Esophagus (tissue), 2 donors: ENCODE data around the gene CHST9. TPM values are rescaled to one million over a fixed set of nuclear protein-coding genes. Genes with fewer than 3 reads are reported as not detected.

Experiments used
- H3K27ac ChIP-seq, 2 donors: one replicate each; pipeline ENCODE4 v1.5.1; 2013; ENCODE audit warnings: low read depth in 2 of 2, mild to moderate bottlenecking in 2 of 2, inconsistent platforms in 1 of 2, low read length in 1 of 2, moderate library complexity in 1 of 2
- H3K27me3 ChIP-seq, 2 donors: one replicate each; pipeline ENCODE4 v1.6.1; 2013; ENCODE audit warnings: low read length in 2 of 2, control low read depth in 1 of 2, mild to moderate bottlenecking in 1 of 2; ENCODE audit not compliant: insufficient read depth in 2 of 2, control insufficient read depth in 1 of 2
- H3K36me3 ChIP-seq, 2 donors: one replicate each; pipeline ENCODE4 v1.6.1; 2013; ENCODE audit warnings: low read length in 1 of 2; ENCODE audit not compliant: control insufficient read depth in 2 of 2, insufficient read depth in 2 of 2
- H3K4me1 ChIP-seq, 2 donors: one replicate each; pipeline ENCODE4 v1.6.1; 2013; ENCODE audit warnings: low read length in 1 of 2; ENCODE audit not compliant: control insufficient read depth in 2 of 2, insufficient read depth in 2 of 2
- H3K4me3 ChIP-seq, 2 donors: one replicate each; pipeline ENCODE4 v1.5.1; 2013; ENCODE audit warnings: low read length in 2 of 2, mild to moderate bottlenecking in 2 of 2, low read depth in 1 of 2, moderate library complexity in 1 of 2
- H3K9me3 ChIP-seq, 2 donors: one replicate each; pipeline ENCODE4 v1.6.1; 2013; ENCODE audit warnings: mild to moderate bottlenecking in 2 of 2, low read depth in 1 of 2, low read length in 1 of 2, moderate library complexity in 1 of 2; ENCODE audit not compliant: control insufficient read depth in 2 of 2, insufficient read depth in 1 of 2
- WGBS, 2 donors: extraction: QIAGEN DNeasy Blood & Tissue Kit; methylation state at CpG; one replicate each; pipeline ENCODE4 v1.1.7; 2013; 5-methylcytosine and 5-hydroxymethylcytosine counted together
- polyA plus RNA-seq, 2 donors: library from polyadenylated mRNA; stranded (reverse); fragments of 200-250 nt; gene quantifications; one replicate each; pipeline ENCODE4 v1.2.3, GENCODE V29; 2013
- donor health status: healthy with polysubstance abuse.
- donor health status: Bipolar disorder and iron deficiency.

Gene CHST9
- polyA plus RNA-seq, 2 donors: 0.26 to 0.27 TPM

DNA sequence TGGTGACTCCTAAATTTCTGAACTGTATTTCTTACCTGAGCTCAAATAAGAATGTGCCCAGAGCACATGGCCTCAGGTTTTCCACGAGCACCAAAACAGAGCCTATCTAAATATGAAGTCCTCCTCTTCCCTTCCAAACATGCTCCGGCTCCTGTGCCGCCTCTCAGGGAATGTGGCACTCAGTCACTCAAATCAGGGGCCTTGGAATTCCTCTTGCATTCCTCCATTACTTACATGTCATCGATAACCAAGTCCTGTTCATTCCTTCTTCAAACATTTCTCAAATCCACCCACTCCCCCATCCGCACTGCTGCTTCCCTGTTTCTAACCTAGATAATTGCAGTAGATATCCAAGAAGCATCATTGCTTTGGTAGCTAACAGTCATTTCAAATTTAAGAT lies 151.4 kb downstream of the CHST9 start:
- Histone ChIP-seq H3K4me3 (no peak overlapping the region), H3K36me3 (no peaks in the 10 kb centered on the region), H3K27ac (no peak overlapping the region), H3K27me3 (no peaks in the 10 kb centered on the region), H3K9me3 (no peaks in the 10 kb centered on the region), H3K4me1 (no peaks in the 10 kb centered on the region)
- WGBS, 2 donors: 79 to 82% methylated on average over 5 of the region's 5 CpGs

GRCh38 chr18:27030421-27030820 lies 154.7 kb downstream of the CHST9 start:
- Histone ChIP-seq H3K4me3 (no peak overlapping the region), H3K9me3 (no peaks in the 10 kb centered on the region), H3K4me1 (no peaks in the 10 kb centered on the region), H3K36me3 (no peaks in the 10 kb centered on the region), H3K27me3 (no peaks in the 10 kb centered on the region), H3K27ac (no peak overlapping the region)
- WGBS, 2 donors: 73 to 77% methylated on average over 9 of the region's 9 CpGs

GRCh38 chr18:27022477-27022876 lies 162.6 kb downstream of the CHST9 start:
- no peak overlapping the region for H3K4me3 ChIP-seq
- no peaks in the 10 kb centered on the region for H3K9me3 ChIP-seq
- H3K4me1 ChIP-seq: no peaks in the 10 kb centered on the region
- no peaks in the 10 kb centered on the region for H3K36me3 ChIP-seq
- WGBS, 2 donors: 52 to 60% methylated on average over 3 of the region's 3 CpGs
- H3K27ac ChIP-seq: no peak overlapping the region
- H3K27me3 ChIP-seq: no peaks in the 10 kb centered on the region

DNA sequence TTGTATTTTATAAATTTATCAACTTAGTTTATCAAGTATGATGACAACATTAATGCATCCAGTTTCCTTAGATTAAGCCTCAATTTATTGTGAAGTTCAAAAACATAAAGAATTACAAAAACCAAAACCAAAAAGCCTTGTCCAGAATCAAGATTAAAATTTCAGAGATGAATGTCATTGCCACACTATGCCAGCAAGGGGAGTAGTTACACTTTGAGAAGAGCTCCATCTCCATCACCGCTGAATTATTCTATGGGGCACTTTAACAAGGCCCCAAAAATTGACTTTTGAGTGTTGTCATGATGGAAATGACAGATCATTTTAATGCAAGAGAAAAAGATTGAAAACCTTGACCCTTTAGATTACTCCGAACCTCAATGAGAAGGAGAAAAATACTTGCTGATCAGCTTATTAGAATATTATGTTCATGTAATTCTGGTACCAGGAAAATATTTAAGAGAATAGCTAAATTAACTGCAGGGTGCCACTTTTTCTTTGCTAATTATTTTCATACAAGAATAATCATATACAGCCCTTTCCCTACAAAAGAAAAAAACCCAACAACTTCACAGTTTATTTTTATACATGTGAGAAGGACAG lies 167.1 kb downstream of the CHST9 start:
- 49 to 59% methylated on average over 2 of the region's 2 CpGs for WGBS, 2 donors
- no peaks in the 10 kb centered on the region for H3K9me3 ChIP-seq
- H3K27ac ChIP-seq: no peak overlapping the region
- no peaks in the 10 kb centered on the region for H3K4me1 ChIP-seq
- no peaks in the 10 kb centered on the region for H3K36me3 ChIP-seq
- no peaks in the 10 kb centered on the region for H3K27me3 ChIP-seq
- H3K4me3 ChIP-seq: no peak overlapping the region

DNA sequence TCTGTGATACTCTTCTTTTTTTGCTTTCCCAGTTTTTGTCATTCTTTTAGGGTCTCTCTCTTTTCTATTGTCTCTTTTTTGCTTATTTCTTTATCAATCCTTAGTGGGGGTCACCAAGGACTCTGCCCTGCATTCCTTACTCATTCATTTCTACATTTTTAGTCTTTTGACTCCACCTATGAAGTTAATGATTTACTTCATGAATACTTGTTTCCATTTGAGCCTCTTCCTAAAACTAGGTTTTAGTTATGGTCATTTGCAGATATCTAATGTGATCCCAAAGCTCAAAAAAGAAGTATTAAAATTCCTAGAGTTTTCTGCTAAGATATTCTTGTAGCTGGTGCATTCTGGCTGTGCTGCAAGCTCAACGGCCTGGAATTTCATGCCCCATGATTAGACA lies 170.3 kb downstream of the CHST9 start:
- Histone ChIP-seq H3K27me3 (no peaks in the 10 kb centered on the region), H3K9me3 (peaks cover 0 to 2% of the 10 kb centered on the region in 2 donors), H3K4me1 (no peaks in the 10 kb centered on the region), H3K36me3 (no peaks in the 10 kb centered on the region), H3K4me3 (no peak overlapping the region), H3K27ac (no peak overlapping the region)
- 61 to 78% methylated on average over 1 of the region's 1 CpG for WGBS, 2 donors

DNA sequence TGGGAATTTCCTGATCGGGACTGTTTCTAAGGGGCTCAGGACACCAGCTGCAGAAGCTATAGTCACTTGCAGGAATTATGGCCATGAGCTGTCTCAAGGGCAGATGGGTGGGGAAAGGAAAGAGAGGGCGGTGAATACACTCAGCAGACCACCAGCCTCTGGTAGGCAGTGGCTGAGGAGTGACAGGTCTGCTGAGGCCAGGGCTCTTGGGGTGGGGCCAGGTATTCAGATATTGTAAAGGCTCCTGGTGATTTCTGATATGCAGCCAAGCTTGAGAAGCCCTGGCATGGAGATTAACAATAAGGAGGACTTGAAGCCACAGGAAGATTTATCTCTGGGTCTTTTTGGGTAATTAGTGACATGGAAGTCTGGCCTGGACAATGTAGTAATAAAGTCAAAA lies 174.3 kb downstream of the CHST9 start:
- H3K4me3 ChIP-seq: no peak overlapping the region
- H3K27me3 ChIP-seq: no peaks in the 10 kb centered on the region
- 91% methylated on average over 2 of the region's 2 CpGs for WGBS, 2 donors
- H3K27ac ChIP-seq: no peak overlapping the region
- H3K4me1 ChIP-seq: no peaks in the 10 kb centered on the region
- no peaks in the 10 kb centered on the region for H3K36me3 ChIP-seq
- peaks cover 0 to 2% of the 10 kb centered on the region in 2 donors for H3K9me3 ChIP-seq

- H3K27ac ChIP-seq: no peak overlapping the region
- H3K36me3 ChIP-seq: no peaks in the 10 kb centered on the region
- WGBS, 2 donors: 72 to 78% methylated on average over 1 of the region's 1 CpG
- H3K27me3 ChIP-seq: no peaks in the 10 kb centered on the region
- H3K9me3 ChIP-seq: peaks cover 0 to 2% of the 10 kb centered on the region in 2 donors
- H3K4me1 ChIP-seq: no peaks in the 10 kb centered on the region
- H3K4me3 ChIP-seq: no peak overlapping the region
Measured at GRCh38 chr18:27009293-27009692, 175.8 kb downstream of the CHST9 start.

DNA sequence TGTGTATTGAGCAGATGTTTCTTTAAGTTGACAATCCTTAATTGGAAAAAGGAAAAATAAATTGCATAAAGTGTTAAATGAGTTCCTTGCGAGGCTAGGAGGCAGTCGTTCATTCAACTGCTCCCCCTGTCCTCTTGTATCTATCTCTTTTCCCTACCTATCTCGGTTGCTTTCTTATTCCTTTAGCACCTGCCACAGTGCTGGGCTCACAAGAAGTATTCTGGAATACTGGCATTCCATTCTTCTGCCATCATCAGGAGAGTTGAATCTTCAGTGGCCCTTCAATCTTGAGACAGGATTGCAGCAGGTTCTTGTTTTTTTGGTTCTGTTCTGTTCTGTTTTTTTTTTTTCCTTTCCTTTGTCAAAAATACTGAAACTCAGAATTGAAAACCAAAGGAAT lies 176.5 kb downstream of the CHST9 start:
- Histone ChIP-seq H3K27ac (no peak overlapping the region), H3K4me3 (no peak overlapping the region), H3K4me1 (no peaks in the 10 kb centered on the region), H3K27me3 (no peaks in the 10 kb centered on the region), H3K36me3 (no peaks in the 10 kb centered on the region), H3K9me3 (peaks cover 0 to 2% of the 10 kb centered on the region in 2 donors)
- WGBS, 2 donors: 69 to 75% methylated on average over 3 of the region's 3 CpGs

GRCh38 chr18:27007880-27008279 lies 177.2 kb downstream of the CHST9 start:
- H3K27me3 ChIP-seq: no peaks in the 10 kb centered on the region
- no peaks in the 10 kb centered on the region for H3K36me3 ChIP-seq
- H3K4me1 ChIP-seq: no peaks in the 10 kb centered on the region
- no peak overlapping the region for H3K4me3 ChIP-seq
- H3K9me3 ChIP-seq: peaks cover 0 to 2% of the 10 kb centered on the region in 2 donors
- no peak overlapping the region for H3K27ac ChIP-seq
- WGBS, 2 donors: 8 to 26% methylated on average over 2 of the region's 2 CpGs

DNA sequence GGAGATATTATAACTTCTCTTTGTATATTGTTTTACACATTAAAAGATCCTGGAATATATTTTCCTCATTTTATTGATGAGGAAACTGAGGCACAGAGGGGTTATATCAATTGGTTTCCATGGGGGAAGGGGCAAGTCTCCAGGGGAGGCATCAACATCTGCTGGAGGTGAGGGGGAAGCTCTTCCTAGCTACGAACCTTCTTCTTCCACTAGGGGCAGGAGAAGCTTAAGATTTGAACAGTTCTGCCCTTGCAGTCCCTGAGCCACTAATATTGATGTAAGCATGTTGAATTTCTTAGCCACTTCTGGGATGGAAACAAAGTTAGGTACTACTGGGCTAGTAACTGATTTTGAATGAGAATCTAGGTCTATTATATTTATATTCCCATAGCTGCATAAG lies 179.5 kb downstream of the CHST9 start:
- Histone ChIP-seq H3K27me3 (no peaks in the 10 kb centered on the region), H3K9me3 (no peaks in the 10 kb centered on the region), H3K27ac (no peak overlapping the region), H3K4me3 (no peak overlapping the region), H3K36me3 (no peaks in the 10 kb centered on the region), H3K4me1 (no peaks in the 10 kb centered on the region)
- 25 to 37% methylated on average over 1 of the region's 1 CpG for WGBS, 2 donors
